Keratinocyte (primary cell): ENCODE measurements around the gene PLXNB2. TPM values are rescaled to one million over a fixed set of nuclear protein-coding genes. Genes with fewer than 3 reads are reported as not detected.

Experiments used
- DNase-seq: peaks from one replicate; pipeline ENCODE4 v3.0.0-alpha.2; 2011; ENCODE audit warnings: low read depth, missing footprints, low spot score
- FAIRE-seq: peaks from 2 replicates; lab custom pipeline; 2011; peaks lifted over from hg19 to GRCh38; lab: Jason Lieb, UNC
- H2AFZ ChIP-seq: 2 replicates; pipeline ENCODE4 v1.6.0; 2012; ENCODE audit warnings: low read length, control low read depth, inconsistent platforms; ENCODE audit not compliant: control insufficient read depth
- H3K27ac ChIP-seq: 2 replicates; pipeline ENCODE4 v1.5.1; 2011; ENCODE audit warnings: low read length; ENCODE audit not compliant: control insufficient read depth, insufficient read depth
- H3K27me3 ChIP-seq: 3 replicates; pipeline ENCODE4 v1.6.0; 2011; ENCODE audit warnings: low read length; ENCODE audit not compliant: control insufficient read depth, insufficient read depth; ENCODE audit errors: extremely low read depth
- H3K36me3 ChIP-seq, 2 experiments: 2 replicates in 1 of 2; 3 replicates in 1 of 2; pipeline ENCODE4 v1.5.1; 2011; ENCODE audit warnings: low read length in 2 of 2, mild to moderate bottlenecking in 1 of 2; ENCODE audit not compliant: control insufficient read depth in 2 of 2, insufficient read depth in 2 of 2; ENCODE audit errors: extremely low read depth in 1 of 2
- H3K4me1 ChIP-seq: 3 replicates; pipeline ENCODE4 v1.5.1; 2011; ENCODE audit warnings: low read length; ENCODE audit not compliant: control insufficient read depth, insufficient read depth; ENCODE audit errors: extremely low read depth
- H3K4me2 ChIP-seq: 3 replicates; pipeline ENCODE4 v1.6.0; 2011; ENCODE audit warnings: low read depth, low read length; ENCODE audit not compliant: control insufficient read depth, insufficient read depth; ENCODE audit errors: extremely low read depth
- H3K4me3 ChIP-seq, 3 experiments: fragments of 200-600 bp in 1 of 3; sonication (generic) in 1 of 3; 2 replicates in 2 of 3; 3 replicates in 1 of 3; pipeline ENCODE4 v1.5.1; 2011 to 2016; ENCODE audit warnings: low read length in 3 of 3, mild to moderate bottlenecking in 3 of 3, control low read depth in 2 of 3, inconsistent platforms in 1 of 3, low read depth in 1 of 3, mixed read lengths in 1 of 3, mixed run types in 1 of 3, moderate library complexity in 1 of 3; ENCODE audit not compliant: control insufficient read depth in 2 of 3, insufficient read depth in 2 of 3; ENCODE audit errors: extremely low read depth in 1 of 3
- H3K79me2 ChIP-seq: 2 replicates; pipeline ENCODE4 v1.6.0; 2012; ENCODE audit warnings: low read length; ENCODE audit not compliant: control insufficient read depth, insufficient read depth
- H3K9ac ChIP-seq: 3 replicates; pipeline ENCODE4 v1.6.0; 2011; ENCODE audit warnings: low read length; ENCODE audit not compliant: control insufficient read depth, insufficient read depth; ENCODE audit errors: extremely low read depth
- H3K9me1 ChIP-seq: 3 replicates; pipeline ENCODE4 v1.6.0; 2011; ENCODE audit warnings: low read length; ENCODE audit not compliant: control insufficient read depth, insufficient read depth; ENCODE audit errors: extremely low read depth
- H3K9me3 ChIP-seq: 2 replicates; pipeline ENCODE4 v1.5.1; 2012; ENCODE audit warnings: low read depth, low read length; ENCODE audit not compliant: control insufficient read depth
- H4K20me1 ChIP-seq: 3 replicates; pipeline ENCODE4 v1.6.0; 2011; ENCODE audit warnings: low read length; ENCODE audit not compliant: control insufficient read depth, insufficient read depth; ENCODE audit errors: extremely low read depth
- CTCF ChIP-seq, 3 experiments: IDR thresholded peaks in 1 of 3; conservative IDR thresholded peaks in 1 of 3; optimal IDR thresholded peaks in 1 of 3; 2 replicates in 2 of 3; 3 replicates in 1 of 3; pipeline versions ENCODE3 to v1.5.1; 2011; ENCODE audit warnings: low read length in 3 of 3, mild to moderate bottlenecking in 3 of 3, moderate library complexity in 2 of 3, control low read depth in 1 of 3, inconsistent platforms in 1 of 3; ENCODE audit not compliant: insufficient read depth in 2 of 3; ENCODE audit errors: extremely low read depth in 1 of 3
- EZH2 ChIP-seq: IDR thresholded peaks from one replicate; pipeline ENCODE4 v1.6.1; 2012; ENCODE audit warnings: inconsistent platforms, mild to moderate bottlenecking, low read length, moderate library complexity
- dilution Hi-C: fragments of 300-500 bp; cut with MboI; formaldehyde crosslinking; loops from one replicate; pipeline ENCODE4 v1.7.0; 2020; ENCODE audit warnings: low sequenced_read_pairs; ENCODE audit not compliant: extremely low pct_ligation_motif_present
- polyA plus RNA-seq, 5 experiments: library from polyadenylated mRNA; depleted of rRNA in 3 of 5; stranded (reverse) in 3 of 5; stranded (forward) in 1 of 5; unstranded in 1 of 5; fragments of >200 nt; gene quantifications; 1 replicate in 1 of 5; 2 replicates in 3 of 5; 3 replicates in 1 of 5; pipeline versions ENCODE4 v1.2.1 to v1.2.3, GENCODE V29; 2011 to 2012; ENCODE audit warnings: missing spikeins in 2 of 5, low read depth in 1 of 5, low replicate concordance in 1 of 5

PLXNB2 gene
- polyA plus RNA-seq, 1 donor (not counting 4 experiments of a cell fraction or from before 2014, with no cell fraction given) = 44.3 TPM

GRCh38 chr22:50326956-50327710, 19.7 kb upstream of the PLXNB2 start, which contains the start of gene DENND6B:
DENND6B (minus strand) TSS chr22:50327012; CDS start chr22:50326988, 24 bp downstream.
- no peaks in the 10 kb centered on the region for H3K27me3 ChIP-seq
- H3K79me2 ChIP-seq = no peaks in the 10 kb centered on the region
- H3K9ac ChIP-seq = peak within 1 kb of the TSS; percentile 85
- dilution Hi-C loops = no loop called here
- H3K4me2 ChIP-seq = peak within 1 kb of the TSS; percentile 85
- H3K36me3 ChIP-seq = no peaks in the 10 kb centered on the region
- DNase-seq = no peak
- FAIRE-seq = no peak
- H3K9me3 ChIP-seq = no peaks in the 10 kb centered on the region
- TF ChIP-seq CTCF (optimal IDR thresholded peaks at IDR 0.05 in 1 of 3, IDR thresholded peaks at IDR 0.05 in 1 of 3, conservative IDR thresholded peaks at IDR 0.05 in 1 of 3; ENCODE audit: extremely low read depth in 1 of 3, insufficient read depth in 2 of 3, low read length in 3 of 3) = peak in 2 of 3 experiments; percentile 38 to 55
- no peak for TF ChIP-seq EZH2
- no peaks in the 10 kb centered on the region for H3K9me1 ChIP-seq
- peaks cover 15% of the 10 kb centered on the region for H3K4me1 ChIP-seq
- H3K4me3 ChIP-seq = peak within 1 kb of the TSS; percentile 42 to 65 (median 63)
- H2AFZ ChIP-seq = peak within 1 kb of the TSS; percentile 77
- H3K27ac ChIP-seq = peak within 1 kb of the TSS; percentile 76
- no peaks in the 10 kb centered on the region for H4K20me1 ChIP-seq

- Histone ChIP-seq H3K4me2 (peak overlapping the region; percentile 85), H3K9me3 (no peaks in the 10 kb centered on the region), H3K9me1 (no peaks in the 10 kb centered on the region), H3K79me2 (no peaks in the 10 kb centered on the region), H2AFZ (peak overlapping the region; percentile 63), H4K20me1 (no peaks in the 10 kb centered on the region), H3K36me3 (no peaks in the 10 kb centered on the region), H3K27me3 (no peaks in the 10 kb centered on the region), H3K9ac (peak overlapping the region; percentile 85), H3K4me3 (peak overlapping the region; percentile 42 to 64 (median 54)), H3K4me1 (peaks cover 14% of the 10 kb centered on the region), H3K27ac (peak overlapping the region; percentile 20)
- no peak for DNase-seq
- TF ChIP-seq EZH2 (no peak), CTCF (optimal IDR thresholded peaks at IDR 0.05 in 1 of 3, IDR thresholded peaks at IDR 0.05 in 1 of 3, conservative IDR thresholded peaks at IDR 0.05 in 1 of 3; ENCODE audit: extremely low read depth in 1 of 3, insufficient read depth in 2 of 3, low read length in 3 of 3) (no peak)
- dilution Hi-C loops = no loop called here
- no peak for FAIRE-seq
Observed at GRCh38 chr22:50326225-50326955, 18.9 kb upstream of the PLXNB2 start.
